Islet precursor cell (in vitro differentiated cells): ENCODE measurements around the gene SLC30A7.

Experiments
- DNase-seq: peaks from one replicate; pipeline ENCODE4 v3.0.0-alpha.2; 2018

SLC30A7 gene

DNA sequence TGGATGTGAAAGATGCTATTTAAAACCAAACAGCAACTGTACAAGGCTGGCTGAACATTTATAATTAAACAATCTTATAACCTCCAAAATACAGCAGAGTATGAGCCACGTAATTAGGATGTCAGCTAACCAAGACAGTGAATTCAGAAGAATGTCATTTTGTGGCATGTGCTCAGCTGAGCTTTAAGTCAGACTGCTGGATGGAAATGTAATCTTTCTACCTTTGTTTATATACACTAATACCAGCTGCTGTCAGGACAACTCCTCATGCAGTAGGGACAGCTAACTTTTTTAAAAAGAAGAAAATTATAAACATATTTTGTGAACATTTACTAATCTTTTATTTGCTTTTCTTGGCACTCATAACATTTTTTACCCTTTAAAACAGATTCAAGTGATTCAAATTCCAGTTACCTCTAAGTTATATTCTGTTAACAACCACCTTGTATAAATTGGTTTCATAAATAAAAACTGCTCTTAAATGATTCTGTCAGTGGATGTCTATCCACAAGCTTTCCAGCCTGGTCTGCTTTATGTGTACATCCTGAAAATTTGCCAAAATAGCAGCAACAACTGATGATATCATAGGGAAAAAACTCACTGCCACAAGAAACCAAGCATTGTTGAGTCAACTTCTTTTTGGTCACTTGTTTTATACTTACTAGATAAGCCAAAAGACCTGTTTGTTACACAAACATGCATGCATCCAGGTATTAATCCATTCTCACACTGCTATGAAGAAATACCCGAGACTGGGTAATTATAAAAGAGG lies 93.6 kb downstream of the SLC30A7 start:
- no peak for DNase-seq

DNA sequence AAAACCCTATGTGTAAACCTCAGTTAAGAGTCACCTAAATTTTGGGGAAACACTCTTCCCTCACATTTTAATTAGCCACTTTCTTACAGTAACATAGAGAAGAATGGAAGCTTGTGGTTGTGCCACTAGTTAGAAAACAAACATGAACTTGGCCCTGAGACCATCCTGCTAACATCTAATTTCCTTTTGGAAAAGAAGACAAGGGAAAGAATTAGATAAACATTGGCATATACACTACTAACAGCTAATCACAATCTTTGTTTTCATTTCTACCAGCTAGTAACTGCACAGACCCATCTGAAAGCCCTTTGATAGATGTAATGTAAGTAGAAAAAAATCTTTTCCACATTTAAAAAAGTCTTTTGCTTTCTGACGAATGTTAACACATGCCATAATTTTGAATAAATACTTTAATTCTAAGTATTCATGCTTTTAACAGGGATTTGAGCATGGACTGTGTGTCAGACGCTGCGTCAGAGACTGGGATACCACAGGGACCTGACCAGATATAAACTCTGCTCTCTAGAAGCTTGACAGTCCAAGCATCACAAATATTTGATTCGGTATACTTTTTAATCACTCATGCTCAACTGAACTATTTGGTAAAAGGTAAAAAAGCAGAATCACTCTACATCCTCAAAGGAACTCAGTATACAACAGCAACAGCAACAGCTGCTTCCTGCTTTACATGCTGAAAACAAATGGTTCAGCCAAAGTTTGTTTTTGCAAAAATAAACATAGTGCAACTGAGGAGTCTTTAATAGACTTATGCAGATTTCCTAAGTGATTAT lies 99.5 kb downstream of the SLC30A7 start:
- no peak for DNase-seq

DNA sequence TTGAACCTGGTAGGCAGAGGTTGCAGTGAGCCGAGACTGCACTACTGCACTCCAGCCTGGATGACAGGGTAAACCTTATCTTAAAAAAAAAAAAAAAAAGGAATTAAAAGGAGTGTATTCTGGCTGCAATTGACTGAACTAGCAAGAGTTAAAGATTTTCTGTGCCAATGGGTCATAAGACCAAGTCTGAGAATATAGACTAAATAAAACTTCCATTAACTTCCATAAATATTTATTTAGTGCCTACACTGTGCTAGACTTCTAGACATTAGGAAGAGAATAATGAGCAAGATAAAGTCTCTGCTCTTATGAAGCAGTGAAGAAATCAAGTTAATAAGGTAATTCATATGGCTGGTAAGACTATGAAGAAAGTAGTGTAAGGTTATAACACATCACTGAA lies 102.5 kb downstream of the SLC30A7 start:
- no peak for DNase-seq

DNA sequence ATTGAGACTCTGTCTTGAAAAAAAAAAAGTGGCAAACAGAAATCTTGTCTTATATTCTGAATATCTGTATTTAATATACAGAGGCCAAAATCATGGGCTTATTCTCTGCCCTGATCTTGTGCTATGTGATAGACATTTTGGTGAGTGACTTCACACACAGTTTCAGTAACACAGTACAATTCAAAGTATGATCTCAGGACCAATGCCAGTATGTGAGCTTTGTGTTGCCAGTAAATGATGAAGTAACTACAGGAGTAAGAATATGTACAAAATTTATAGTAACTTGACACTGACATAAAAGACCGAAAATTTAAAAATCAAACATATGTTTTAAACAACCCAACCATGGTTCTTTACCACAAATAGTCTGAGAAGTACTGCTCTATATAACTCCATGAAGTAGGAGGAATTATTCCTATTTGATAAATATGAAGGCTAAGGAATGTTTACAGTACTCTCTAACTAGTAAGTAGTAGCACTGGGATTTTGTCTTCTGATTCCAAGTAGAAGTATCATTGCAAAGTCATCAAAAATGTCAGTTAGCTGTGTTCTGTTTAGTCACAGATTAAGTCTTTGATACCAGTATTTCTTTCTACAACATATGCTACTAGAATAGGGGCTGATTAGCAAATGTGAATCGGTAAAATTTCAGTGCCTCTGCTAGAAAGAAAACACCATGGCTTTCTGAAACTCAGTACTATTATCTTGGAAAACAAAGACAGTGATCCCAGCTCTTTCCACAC lies 104.4 kb downstream of the SLC30A7 start:
- DNase-seq = no peak

DNA sequence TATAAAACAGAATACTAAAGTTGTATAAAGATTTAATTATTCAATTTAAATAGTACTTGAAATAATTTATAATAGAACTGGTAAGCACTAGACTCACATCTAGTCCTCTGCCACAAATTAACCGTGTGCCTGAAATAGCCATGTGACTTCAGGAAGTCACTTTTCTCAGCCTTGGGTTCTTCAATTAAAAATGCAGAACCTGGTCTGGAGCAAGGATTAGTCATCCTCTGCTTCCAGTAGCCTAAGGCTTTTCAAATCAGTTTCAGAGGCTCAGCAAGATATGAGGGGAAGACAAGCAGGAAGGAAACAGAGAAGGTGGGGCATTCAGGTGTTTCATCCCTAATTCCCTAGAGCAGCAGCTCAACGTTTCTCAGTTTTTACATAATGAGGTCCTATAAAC lies 106.7 kb downstream of the SLC30A7 start:
- peak; percentile 78 for DNase-seq

DNA sequence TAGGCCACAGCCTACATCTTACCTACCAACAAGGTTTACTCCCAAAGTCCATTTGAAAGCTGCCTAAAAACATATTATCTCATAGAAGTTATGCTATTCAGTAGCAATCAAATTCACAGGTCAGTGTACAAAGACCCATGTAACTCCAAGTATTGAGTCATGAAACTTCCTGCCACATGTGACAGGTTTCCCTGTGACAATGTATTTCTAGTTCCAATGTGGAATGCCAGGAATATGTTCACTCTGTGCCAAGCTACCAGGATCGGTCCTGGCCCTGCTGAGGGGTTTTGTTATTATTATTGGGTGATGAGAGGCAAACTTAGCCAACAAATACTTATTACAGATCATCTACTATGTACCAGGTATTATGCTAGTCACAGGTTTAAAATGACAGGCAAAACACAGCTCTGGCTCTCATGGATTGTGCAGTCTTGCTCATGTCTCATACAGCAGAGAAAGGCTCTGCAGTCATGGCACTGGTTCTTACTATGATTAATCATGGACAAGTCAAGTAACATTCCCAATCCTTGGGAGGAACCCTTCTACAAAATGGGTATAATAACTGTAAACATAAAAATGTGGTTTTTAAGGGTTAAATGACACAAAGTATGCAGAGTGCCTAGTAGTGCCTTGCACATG lies 107.2 kb downstream of the SLC30A7 start:
- DNase-seq = no peak

DNA sequence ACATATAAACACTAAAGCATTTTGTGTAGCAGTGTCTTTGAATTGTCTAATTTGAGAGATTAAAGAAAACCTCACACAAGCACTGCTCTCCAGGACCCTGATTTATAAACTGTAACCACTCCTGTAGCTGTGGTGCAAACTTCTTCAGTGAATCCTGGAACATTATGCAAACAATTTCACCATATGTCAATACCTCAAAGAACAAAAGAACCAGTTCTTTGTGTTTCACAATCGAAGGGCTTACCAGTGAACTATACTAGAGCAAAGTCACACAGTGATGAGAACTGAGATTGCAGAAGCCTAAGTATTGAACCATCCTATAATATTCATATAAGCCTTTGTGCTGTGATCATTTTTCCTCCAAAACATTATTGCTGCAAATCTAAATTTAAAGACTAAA lies 108.2 kb downstream of the SLC30A7 start:
- no peak for DNase-seq

DNA sequence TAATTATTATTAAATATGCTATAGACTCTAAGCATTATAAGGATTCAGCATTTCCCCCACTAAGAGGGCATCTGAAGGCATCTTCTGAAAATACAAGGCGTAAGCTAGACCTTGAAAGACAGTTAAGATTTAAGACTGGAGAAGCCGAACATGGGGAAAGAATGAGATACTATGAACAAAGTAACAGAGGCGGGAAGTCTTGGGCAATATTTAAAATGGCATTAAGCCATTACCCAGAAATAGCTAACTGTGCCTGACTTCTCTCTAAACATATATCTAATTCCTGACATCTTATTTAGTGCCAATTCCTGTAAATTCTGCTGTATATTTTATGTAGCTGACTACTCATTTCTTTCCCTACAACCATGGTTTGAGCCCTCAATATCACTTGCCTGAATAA lies 108.8 kb downstream of the SLC30A7 start:
- DNase-seq = no peak

DNA sequence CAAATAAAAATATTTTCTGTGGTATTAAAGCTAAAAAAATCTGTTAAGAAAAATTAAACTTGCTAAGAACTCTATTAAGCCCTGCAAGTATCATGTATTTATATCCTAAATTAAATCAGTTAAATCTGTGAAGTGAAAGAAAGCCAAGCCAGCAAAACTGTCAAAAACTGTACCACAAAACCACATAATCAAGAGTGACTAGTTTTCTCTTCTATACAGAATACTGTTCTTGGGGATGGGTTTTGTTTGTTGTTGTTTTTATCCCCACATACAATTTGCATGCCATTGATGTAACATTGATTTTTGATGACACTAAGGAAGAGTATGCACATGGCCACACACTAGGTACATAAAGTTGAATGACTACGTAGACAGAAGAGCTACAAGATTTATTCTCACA lies 109.3 kb downstream of the SLC30A7 start:
- no peak for DNase-seq

DNA sequence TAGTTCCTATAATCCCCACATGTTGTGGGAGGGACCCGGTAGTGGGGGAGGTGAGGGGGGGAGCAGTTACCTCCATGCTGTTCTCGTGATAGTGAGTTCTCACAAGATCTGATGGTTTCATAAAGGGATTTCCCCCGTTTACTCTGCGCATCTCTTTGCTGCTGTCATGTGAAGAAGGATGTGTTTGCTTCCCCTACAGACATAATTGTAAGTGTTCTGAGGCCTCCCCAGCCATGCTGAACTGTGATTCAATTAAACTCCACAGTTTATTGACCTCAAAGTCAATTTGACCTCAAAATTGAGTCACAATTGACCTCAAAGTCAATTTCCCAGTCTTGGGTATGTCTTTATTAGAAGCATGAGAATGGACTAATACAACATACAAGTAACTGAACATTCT lies 110.0 kb downstream of the SLC30A7 start:
- DNase-seq = no peak

DNA sequence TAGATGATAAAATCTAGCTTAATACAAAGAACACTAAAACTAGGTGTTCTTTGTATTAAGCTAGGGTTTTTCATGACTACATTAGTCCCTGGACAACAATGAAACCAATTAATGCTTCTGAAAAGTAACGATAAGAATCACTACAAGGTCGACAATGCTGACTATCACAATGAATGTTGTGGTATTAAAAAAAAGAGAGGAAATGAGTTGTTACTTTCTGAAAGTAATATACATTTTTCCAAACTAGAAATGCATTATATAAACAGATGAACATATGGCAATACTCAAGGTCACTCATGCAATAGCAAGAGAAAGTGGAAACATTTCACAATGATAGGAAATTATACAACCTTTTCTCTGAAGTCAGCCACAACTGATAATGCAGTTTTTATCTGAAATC lies 110.7 kb downstream of the SLC30A7 start:
- DNase-seq = no peak

DNA sequence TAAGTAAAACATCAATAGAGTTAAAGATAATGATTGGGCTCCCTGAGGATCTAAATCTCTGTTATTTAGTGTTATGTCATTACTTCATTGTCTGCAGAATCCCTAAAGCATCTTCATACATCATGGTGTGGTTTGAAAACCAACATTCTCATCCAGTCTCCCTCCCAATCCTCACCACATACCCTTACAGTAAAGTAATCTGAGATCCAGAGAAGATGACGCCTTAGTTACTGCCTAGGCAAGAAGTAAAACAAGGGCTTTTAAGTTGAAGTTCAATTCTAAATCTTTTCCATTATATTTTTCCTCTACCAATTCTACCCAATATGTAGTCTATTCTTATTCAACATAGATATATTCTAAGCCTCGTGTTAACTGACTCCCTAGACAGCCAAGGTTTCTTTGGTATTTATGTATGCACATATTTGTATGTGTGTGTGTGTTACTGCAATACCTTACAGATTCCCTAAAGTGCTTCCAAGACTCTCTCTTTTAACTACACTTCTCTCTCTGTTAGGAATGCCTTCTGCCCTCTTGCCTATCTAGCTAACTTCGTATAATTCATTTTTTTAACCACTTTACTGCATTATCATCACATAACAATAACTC lies 112.4 kb downstream of the SLC30A7 start:
- DNase-seq = no peak

DNA sequence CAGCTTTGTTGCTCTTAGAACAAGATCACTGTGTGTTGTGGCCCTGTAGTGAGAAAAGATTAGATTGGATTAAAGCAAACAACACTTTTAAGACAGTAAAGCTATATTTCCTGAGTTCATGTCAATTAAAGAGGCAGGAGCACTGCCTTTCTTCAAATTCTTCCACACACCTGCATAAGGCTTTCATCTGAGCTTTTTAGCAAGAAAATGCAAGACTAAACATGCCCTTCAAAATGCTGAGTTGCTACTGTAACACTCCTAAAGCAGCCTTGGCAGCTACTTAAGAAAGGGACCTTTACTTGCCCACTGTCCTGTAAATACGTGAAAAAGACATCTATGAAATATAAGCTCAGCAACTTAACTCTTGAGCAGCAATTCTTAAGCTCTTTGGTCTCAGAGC lies 117.9 kb downstream of the SLC30A7 start:
- DNase-seq = no peak

DNA sequence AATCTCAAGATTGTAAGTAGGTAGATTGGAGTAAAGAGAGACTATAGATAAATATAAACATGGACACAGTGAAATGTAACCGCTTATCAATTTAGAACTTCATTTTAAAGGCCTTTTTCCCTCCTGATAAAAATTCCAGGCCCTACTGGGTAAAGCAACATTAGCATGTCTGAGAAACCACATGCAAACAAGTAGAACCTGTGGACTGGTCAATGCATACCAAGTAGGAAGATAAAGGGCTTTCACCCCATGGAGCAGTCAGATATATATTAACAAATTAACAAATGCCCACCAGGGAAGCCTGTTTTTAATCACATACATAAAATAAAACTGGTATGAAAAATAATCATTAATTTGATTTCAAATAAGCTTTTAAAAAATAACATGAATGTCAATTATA lies 121.6 kb downstream of the SLC30A7 start:
- no peak for DNase-seq

DNA sequence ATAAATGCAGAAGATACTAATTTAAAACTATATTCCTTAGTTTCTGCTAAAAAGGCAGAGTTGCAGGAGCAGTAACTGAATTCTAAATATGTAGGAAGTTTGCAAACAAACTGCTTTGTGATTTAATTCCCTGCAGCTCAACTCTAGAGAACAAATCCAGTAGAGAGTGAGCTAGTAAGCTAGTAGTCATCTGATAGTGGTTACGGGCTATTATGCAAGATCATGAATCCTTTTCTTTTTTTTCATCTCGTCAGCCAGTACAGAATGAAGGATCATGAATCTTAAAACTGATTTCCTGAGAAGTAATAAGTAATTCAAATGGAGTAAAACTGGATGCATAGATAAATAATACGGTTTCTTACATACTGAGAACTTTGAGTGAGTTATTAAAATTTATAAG lies 126.4 kb downstream of the SLC30A7 start:
- DNase-seq = no peak

DNA sequence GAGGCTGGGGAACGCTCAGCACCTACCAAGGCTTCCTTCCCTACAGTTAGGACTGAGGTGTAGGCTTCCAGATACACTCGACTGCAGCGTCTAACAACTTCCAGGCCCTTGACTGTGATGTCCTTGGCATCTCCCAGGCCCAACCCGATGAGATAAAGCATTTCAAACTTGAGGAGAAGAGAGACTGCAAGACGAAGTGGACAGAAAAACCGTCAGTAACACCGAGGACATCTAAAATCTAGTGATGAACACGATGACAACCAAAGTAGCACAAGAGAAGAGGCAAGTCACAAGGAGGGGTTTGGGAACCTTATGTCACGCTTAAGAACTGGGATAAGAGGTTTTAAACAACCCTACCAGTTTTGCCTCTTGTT lies 129.4 kb downstream of the SLC30A7 start:
- DNase-seq = peak; percentile 57

DNA sequence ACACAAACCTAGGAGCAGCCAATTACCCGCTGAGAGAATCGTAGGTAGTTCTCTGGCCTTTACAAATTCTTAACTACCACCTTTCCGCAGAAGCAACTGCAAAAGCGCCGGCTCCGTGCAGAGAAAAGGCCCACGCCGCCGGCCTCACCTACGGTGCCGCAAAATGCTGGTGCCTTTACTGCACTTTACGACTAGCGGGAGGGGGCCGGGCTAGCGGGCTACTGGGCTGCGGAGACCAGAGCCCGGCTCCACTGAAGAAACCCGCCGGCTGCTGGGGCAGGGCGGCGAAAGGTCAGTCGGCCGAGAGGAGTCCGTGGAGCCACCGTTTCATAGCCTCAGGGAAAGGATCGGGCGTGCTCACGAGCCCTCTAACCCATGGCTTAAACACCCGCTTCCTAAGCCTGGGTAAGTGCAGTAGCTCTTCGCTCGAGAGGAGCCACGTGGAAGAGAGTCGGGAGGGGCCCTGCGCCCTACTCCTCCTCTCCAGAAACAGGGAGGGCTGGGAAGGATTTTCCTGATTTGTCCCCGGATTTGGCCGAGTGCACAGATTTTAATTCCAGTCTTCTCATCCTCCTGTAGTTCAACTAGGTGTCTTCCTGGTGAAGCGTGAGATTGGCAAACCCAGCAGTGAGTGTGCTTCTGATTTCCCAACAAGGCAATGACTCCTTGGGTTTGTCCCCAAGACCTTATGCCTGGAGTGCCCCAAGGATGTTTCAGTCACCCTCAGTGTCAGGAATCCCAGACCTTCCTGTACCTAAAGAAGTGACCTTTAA lies 130.0 kb downstream of the SLC30A7 start, which contains the start of gene DPH5:
Gene DPH5 (minus strand): TSS at position 128 of the 773 bp plus-strand sequence. CDS start 341 bp downstream, outside the sequence.
- peak; percentile 96 for DNase-seq

DNA sequence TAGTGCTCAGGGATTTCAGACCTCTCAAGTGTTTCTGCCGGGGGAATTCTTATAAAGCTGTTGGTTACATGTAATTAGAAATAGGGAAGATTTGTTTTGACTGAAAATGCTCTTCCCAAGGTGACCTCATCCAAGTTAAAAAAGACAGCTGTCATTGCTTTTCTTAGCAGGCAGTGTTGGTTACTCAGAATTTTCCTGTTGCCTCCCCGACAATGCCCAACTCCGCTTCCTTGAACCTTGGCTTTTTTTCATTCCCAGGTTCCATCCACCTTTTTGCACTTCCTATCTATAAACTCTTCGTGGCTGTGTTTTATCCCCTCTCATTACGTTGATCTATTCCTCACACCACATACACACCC lies 130.5 kb downstream of the SLC30A7 start:
- no peak for DNase-seq

DNA sequence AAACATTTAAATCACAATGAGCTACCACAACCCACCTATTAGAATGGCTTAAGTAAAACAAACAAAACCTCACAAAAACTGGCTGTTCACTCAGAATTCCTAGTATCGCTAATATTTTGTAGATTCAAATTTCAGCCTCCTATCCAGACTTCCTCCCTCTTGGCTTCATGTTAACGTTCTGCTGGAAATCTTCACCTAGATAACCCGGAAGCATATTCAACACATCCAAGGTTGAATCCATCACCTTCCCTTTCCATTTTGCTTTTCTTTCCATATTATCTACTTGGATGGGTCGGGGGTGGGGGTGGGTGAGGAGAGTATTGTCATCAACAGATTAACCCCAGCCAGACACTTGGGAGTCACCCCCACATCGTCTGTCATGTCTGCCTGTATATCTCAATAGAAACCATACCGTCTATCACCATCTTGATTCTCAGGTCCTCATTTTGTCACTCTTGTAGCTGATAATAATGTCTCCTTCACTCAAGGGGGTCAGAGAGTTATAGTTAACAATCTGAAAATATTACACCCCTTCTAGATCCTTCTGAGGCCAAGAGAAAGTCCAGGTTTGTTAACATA lies 131.4 kb downstream of the SLC30A7 start:
- no peak for DNase-seq

DNA sequence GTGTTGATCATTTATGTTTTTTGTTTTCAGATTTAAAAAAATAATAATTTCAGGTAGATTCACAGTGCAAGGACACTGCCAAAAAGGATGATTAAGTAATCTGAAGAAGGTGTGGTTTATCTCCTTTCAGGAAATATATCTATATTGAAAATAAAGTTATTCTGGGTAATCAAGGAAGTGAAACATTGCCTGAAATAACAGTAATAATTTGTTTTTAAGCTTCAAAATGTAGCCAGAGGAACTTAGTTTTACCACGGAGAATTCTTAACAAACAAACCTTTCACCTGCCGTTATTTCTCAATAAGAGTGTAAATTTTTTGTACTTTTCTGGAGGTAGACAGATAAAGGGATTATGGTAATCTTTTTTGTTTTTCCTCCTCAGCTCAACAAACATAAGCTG lies 132.6 kb downstream of the SLC30A7 start:
- no peak for DNase-seq

DNA sequence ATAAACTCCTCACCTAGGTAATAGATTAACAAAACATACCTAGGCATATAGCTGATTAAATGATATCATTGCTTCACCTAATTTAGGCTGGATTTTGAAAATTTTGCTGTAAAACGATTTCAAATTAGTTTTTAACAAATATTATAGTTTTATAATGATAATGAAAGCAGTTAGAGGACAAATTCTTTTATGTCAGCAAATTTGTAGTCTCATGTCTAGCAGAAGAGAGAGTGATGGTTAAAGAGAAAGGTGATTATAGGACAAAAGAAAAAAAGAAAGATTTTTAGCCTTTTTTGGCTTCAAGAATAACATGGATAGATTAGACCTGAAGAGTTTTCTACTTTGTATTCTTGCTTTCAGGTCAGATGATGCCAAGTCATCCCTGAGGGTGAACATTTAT lies 133.3 kb downstream of the SLC30A7 start:
- no peak for DNase-seq

DNA sequence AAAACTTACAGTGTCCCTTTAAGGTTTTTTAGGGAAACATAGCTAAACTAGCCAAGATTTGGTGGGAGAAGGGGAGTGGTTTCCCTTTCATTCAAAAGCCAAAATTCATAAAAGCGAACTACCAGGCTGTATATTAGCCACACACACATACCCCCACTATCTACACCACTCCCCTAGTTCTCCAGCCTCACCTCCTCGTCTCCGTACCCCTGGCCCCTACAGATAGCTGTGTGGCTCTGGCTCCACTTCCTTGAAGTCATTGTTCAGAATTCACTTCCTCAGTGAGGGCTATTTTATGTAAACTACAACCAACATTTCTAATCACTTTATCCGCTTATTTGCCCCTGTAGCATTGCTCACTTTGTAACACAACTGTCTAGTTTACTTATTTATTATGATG lies 135.0 kb downstream of the SLC30A7 start:
- DNase-seq = no peak
